ENCODE results near the gene DDX51. TPM values are rescaled to one million over a fixed set of nuclear protein-coding genes. Genes with fewer than 3 reads are reported as not detected.

DDX51 gene
- 11.3 and 13.2 TPM in 2 replicates for total RNA-seq (2014; rRNA removed; shearing (Covaris generic))
- 64.7 and 78.3 TPM in 2 replicates for polyA plus RNA-seq (2014; cell fraction: nucleus; rRNA removed)

GRCh38 chr12:132144115-132144809 lies at the start of gene DDX51, which contains the start of gene NOC4L:
DDX51 (minus strand) TSS chr12:132144319; CDS start chr12:132144296, 23 bp downstream.
NOC4L (plus strand) TSS chr12:132144457; CDS start chr12:132144489, 32 bp downstream.
- DNase-seq (ENCODE audit: extremely low read depth, low read depth), result peak; percentile 93

- no peak for DNase-seq (ENCODE audit: extremely low read depth, low read depth)
Measured at GRCh38 chr12:132191715-132192553, 47.8 kb upstream of the DDX51 start.

GRCh38 chr12:132190834-132191500 lies 46.8 kb upstream of the DDX51 start:
- DNase-seq (ENCODE audit: extremely low read depth, low read depth), result no peak

GRCh38 chr12:132190012-132190755 lies 46.1 kb upstream of the DDX51 start:
- DNase-seq (ENCODE audit: extremely low read depth, low read depth), result no peak

- DNase-seq (ENCODE audit: extremely low read depth, low read depth), result peak; percentile 89
Measured at GRCh38 chr12:132189378-132190011, 45.4 kb upstream of the DDX51 start.

- no peak for DNase-seq (ENCODE audit: extremely low read depth, low read depth)
Measured at GRCh38 chr12:132188916-132189325, 44.8 kb upstream of the DDX51 start.

- DNase-seq (ENCODE audit: extremely low read depth, low read depth), result no peak
Measured at GRCh38 chr12:132188451-132188901, 44.4 kb upstream of the DDX51 start.

- DNase-seq (ENCODE audit: extremely low read depth, low read depth), result no peak
Measured at GRCh38 chr12:132187646-132188450, 43.7 kb upstream of the DDX51 start.

GRCh38 chr12:132186857-132187620 lies 42.9 kb upstream of the DDX51 start:
- no peak for DNase-seq (ENCODE audit: extremely low read depth, low read depth)

- DNase-seq (ENCODE audit: extremely low read depth, low read depth), result no peak
Measured at GRCh38 chr12:132186208-132186856, 42.2 kb upstream of the DDX51 start.

- DNase-seq (ENCODE audit: extremely low read depth, low read depth), result no peak
Measured at GRCh38 chr12:132185705-132186104, 41.6 kb upstream of the DDX51 start.

- DNase-seq (ENCODE audit: extremely low read depth, low read depth), result no peak
Measured at GRCh38 chr12:132182711-132183365, 38.7 kb upstream of the DDX51 start.

GRCh38 chr12:132182206-132182710 lies 38.1 kb upstream of the DDX51 start:
- no peak for DNase-seq (ENCODE audit: extremely low read depth, low read depth)

GRCh38 chr12:132181570-132182200 lies 37.6 kb upstream of the DDX51 start:
- no peak for DNase-seq (ENCODE audit: extremely low read depth, low read depth)

GRCh38 chr12:132180648-132181546 lies 36.8 kb upstream of the DDX51 start:
- no peak for DNase-seq (ENCODE audit: extremely low read depth, low read depth)
